GM12878 (cell line): ENCODE results near the gene F2RL1. TPM values are rescaled to one million over a fixed set of nuclear protein-coding genes. Genes with fewer than 3 reads are reported as not detected.

Source experiments
- ATAC-seq: fragments of 200-7000 bp; cut with Tn5 transposase; 3 replicates; pipeline ENCODE4 v1.9.1; 2020; ENCODE audit warnings: mild to moderate bottlenecking, moderate library complexity
- BruUV-seq: library from RNA; stranded (reverse); fragments of 400-500 nt; replicated peaks from 2 replicates; lab custom pipeline; 2021; lab: Mats Ljungman, UMichigan
- CTCF ChIA-PET: fragments of 300-600 bp; sonication (Branson Sonifier 250); formaldehyde crosslinking; extraction: SDS; loops from one replicate; lab custom pipeline; 2021; ENCODE audit warnings: inconsistent platforms; lab: Yijun Ruan, JAX
- POLR2A ChIA-PET: fragments of 350-600 bp; formaldehyde crosslinking; extraction: SDS; loops from one replicate; lab custom pipeline; 2021; ENCODE audit warnings: inconsistent platforms; lab: Charles Lee
- RAD21 ChIA-PET: fragments of 300-600 bp; sonication (Branson Sonifier 250); formaldehyde crosslinking; loops from one replicate; lab custom pipeline; 2023; ENCODE audit warnings: antibody characterized with exemption; ENCODE audit not compliant: unreplicated experiment; lab: Charles Lee
- SMC1A ChIA-PET: fragments of 300-600 bp; sonication (Branson Sonifier 250); formaldehyde crosslinking; loops from one replicate; lab custom pipeline; 2023; ENCODE audit not compliant: unreplicated experiment, uncharacterized antibody; lab: Charles Lee
- DNase-seq: peaks from one replicate; pipeline ENCODE4 v3.0.0-alpha.2; 2011; ENCODE audit warnings: low read depth, low spot score
- FAIRE-seq: peaks from 3 replicates; lab custom pipeline; 2011; peaks lifted over from hg19 to GRCh38; lab: Jason Lieb, UNC
- H2AFZ ChIP-seq: 2 replicates; pipeline ENCODE4 v1.6.0; 2011; ENCODE audit warnings: low read depth, low read length, control low read depth; ENCODE audit not compliant: control insufficient read depth
- H3K27ac ChIP-seq: 2 replicates; pipeline ENCODE4 v1.5.1; 2011; ENCODE audit warnings: control low read depth; ENCODE audit not compliant: control insufficient read depth, insufficient read depth
- H3K27me3 ChIP-seq, 2 experiments: replicated peaks in 1 of 2; 2 replicates each; pipeline versions ENCODE4 v1.6.0 to v1.6.1; 2011; ENCODE audit warnings: low read length in 1 of 2; ENCODE audit not compliant: control insufficient read depth in 2 of 2, insufficient read depth in 2 of 2
- H3K36me3 ChIP-seq, 2 experiments: 2 replicates each; pipeline ENCODE4 v1.5.1; 2011; ENCODE audit warnings: low read length in 1 of 2; ENCODE audit not compliant: control insufficient read depth in 2 of 2, insufficient read depth in 2 of 2
- H3K4me1 ChIP-seq: 2 replicates; pipeline ENCODE4 v1.6.1; 2011; ENCODE audit warnings: mild to moderate bottlenecking, low read length, moderate library complexity, mixed read lengths; ENCODE audit not compliant: control insufficient read depth, insufficient read depth
- H3K4me2 ChIP-seq: 2 replicates; pipeline ENCODE4 v1.6.0; 2011; ENCODE audit warnings: control low read depth; ENCODE audit not compliant: control insufficient read depth, insufficient read depth
- H3K4me3 ChIP-seq: fragments of 200-600 bp; sonication (generic); 2 replicates; pipeline ENCODE4 v1.5.1; 2016
- H3K79me2 ChIP-seq: 2 replicates; pipeline ENCODE4 v1.6.0; 2011; ENCODE audit warnings: low read length; ENCODE audit not compliant: control insufficient read depth, insufficient read depth
- H3K9ac ChIP-seq: 2 replicates; pipeline ENCODE4 v1.8.0; 2011; ENCODE audit warnings: low read length, control low read depth, mixed read lengths; ENCODE audit not compliant: control insufficient read depth, insufficient read depth
- H3K9me3 ChIP-seq: replicated peaks from 3 replicates; pipeline ENCODE4 v1.5.1; 2011; ENCODE audit warnings: mild to moderate bottlenecking, low read length; ENCODE audit not compliant: control insufficient read depth, insufficient read depth
- H4K20me1 ChIP-seq: 2 replicates; pipeline ENCODE4 v1.6.0; 2011; ENCODE audit not compliant: control insufficient read depth, insufficient read depth
- BRCA1 ChIP-seq: IDR thresholded peaks from 2 replicates; pipeline ENCODE4 v1.6.1; 2011; ENCODE audit warnings: low read depth, low read length, improper control_type of control experiment
- EGR1 ChIP-seq, 2 experiments: IDR thresholded peaks; 1 replicate in 1 of 2; 2 replicates in 1 of 2; pipeline ENCODE4 v1.6.1; 2011 to 2012; ENCODE audit warnings: low read depth in 2 of 2, low read length in 2 of 2, borderline replicate concordance in 1 of 2, mild to moderate bottlenecking in 1 of 2, moderate library complexity in 1 of 2
- FOS ChIP-seq: IDR thresholded peaks from 3 replicates; pipeline ENCODE4 v1.6.1; 2011; ENCODE audit warnings: borderline replicate concordance; ENCODE audit not compliant: insufficient read length; ENCODE audit errors: extremely low read depth
- HCFC1 ChIP-seq: fragments of 150-350 bp; IDR thresholded peaks from 2 replicates; pipeline ENCODE4 v1.6.1; 2014; ENCODE audit warnings: low read length
- NFIC ChIP-seq: IDR thresholded peaks from 2 replicates; pipeline ENCODE4 v1.6.1; 2012; ENCODE audit warnings: low read depth, mild to moderate bottlenecking, inconsistent platforms, low read length, moderate library complexity
- PAX8 ChIP-seq: fragments of 450-650 bp; IDR thresholded peaks from 2 replicates; pipeline ENCODE4 v1.6.1; 2017; ENCODE audit warnings: mild to moderate bottlenecking, moderate library complexity
- RAD21 ChIP-seq: IDR thresholded peaks from 2 replicates; pipeline ENCODE4 v1.6.1; 2011; ENCODE audit warnings: mild to moderate bottlenecking, low read depth, low read length, moderate library complexity; ENCODE audit not compliant: insufficient read depth
- SREBF1 ChIP-seq: IDR thresholded peaks from 2 replicates; pipeline ENCODE4 v1.6.1; 2012; ENCODE audit warnings: mild to moderate bottlenecking, low read length
- WGBS: methylation state at CpG from one replicate; pipeline ENCODE4 v1.1.6; 2016; ENCODE audit warnings: low lambda C conversion rate; ENCODE audit not compliant: insufficient replicate concordance, insufficient coverage; ENCODE audit errors: missing lambda C conversion rate; 5-methylcytosine and 5-hydroxymethylcytosine counted together
- in situ Hi-C: fragments of 300-500 bp; cut with MboI; formaldehyde crosslinking; loops from 9 replicates; pipeline ENCODE4 v1.14.3; 2018; ENCODE audit warnings: mixed read lengths
- intact Hi-C: fragments of 100-400 bp; cut with micrococcal nuclease; formaldehyde crosslinking; loops from one replicate; pipeline ENCODE4 v1.14.2; 2022; ENCODE audit not compliant: unreplicated experiment
- polyA plus RNA-seq, 11 experiments: library from polyadenylated mRNA; depleted of rRNA in 4 of 11; unstranded in 6 of 11; stranded (reverse) in 5 of 11; fragments of >200 nt; fragmentation: Nextera tagmentation in 4 of 11; fragmentation: Illumina TruSeq in 1 of 11; extraction: Ambion mirVana in 4 of 11; extraction: Trizol in 1 of 11; gene quantifications; 1 replicate in 1 of 11; 2 replicates in 10 of 11; pipeline versions ENCODE4 v1.2.1 to v1.2.3, GENCODE V29; 2011 to 2016; ENCODE audit warnings: inconsistent platforms in 2 of 11, missing spikeins in 2 of 11, low read depth in 1 of 11
- total RNA-seq, 4 experiments: library from RNA; depleted of rRNA in 3 of 4; stranded (reverse); fragments of >200 nt in 3 of 4; fragmentation: Illumina TruSeq in 1 of 4; extraction: Trizol in 1 of 4; gene quantifications; 2 replicates each; pipeline versions ENCODE4 v1.2.1 to v1.2.3, GENCODE V29; 2013 to 2021
- TF ChIP-seq, protein P1 (sequence below): IDR thresholded peaks from 2 replicates; pipeline ENCODE4 v1.6.1; 2012; ENCODE audit warnings: improper control_type of control experiment, low read depth, low read length; ENCODE audit not compliant: insufficient replicate concordance
- TF ChIP-seq, protein P2 (sequence below): fragments of 450-650 bp; IDR thresholded peaks from 2 replicates; pipeline ENCODE4 v1.6.1; 2016; ENCODE audit warnings: mild to moderate bottlenecking
- TF ChIP-seq, protein P3 (sequence below): IDR thresholded peaks from 2 replicates; pipeline ENCODE4 v1.6.1; 2012; ENCODE audit warnings: low read length, inconsistent platforms
- TF ChIP-seq, protein P4 (sequence below): fragments of 450-650 bp; IDR thresholded peaks from 2 replicates; pipeline ENCODE4 v1.6.1; 2017; ENCODE audit warnings: mild to moderate bottlenecking, moderate library complexity

Gene F2RL1
- total and polyA plus RNA-seq, 10 of the 15 experiments (the other 5 are each of a cell fraction or from before 2014, with no cell fraction given), result 0.04 to 0.10 TPM; not detected in 8

DNA sequence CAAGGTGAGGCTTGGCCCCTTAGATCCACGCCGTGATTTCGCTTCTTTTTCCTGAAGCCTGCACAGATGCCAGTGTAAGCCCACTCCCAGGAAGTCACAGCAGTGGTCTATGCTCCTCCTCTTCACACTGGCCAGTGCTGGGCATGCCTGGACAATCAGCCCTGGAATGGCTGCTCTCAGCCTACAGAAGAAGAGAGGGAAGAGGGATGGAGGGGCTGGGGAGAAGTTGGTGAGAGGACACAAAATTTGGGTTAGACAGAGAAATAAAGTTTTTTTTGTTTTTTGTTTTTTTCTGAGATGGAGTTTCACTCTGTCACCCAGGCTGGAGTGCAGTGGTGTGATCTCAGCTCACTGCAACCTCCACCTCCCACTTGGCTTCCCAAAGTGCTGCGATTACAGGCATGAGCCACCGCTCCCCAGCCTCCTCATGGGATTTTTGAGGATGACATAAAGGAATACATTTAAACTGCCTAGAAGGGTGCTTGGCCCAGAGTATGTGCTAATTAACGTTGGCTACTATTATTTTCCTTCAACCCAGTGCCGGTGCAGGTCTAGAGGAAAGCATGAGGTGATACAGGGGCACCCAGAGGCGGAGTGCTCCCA is 31.8 kb downstream of the F2RL1 start:
- no peak overlapping the region for H3K9ac ChIP-seq
- no peaks in the 10 kb centered on the region for H3K4me1 ChIP-seq
- ChIA-PET RAD21 (no interaction called here), CTCF (no interaction called here), POLR2A (no interaction called here), SMC1A (no interaction called here)
- no peak overlapping the region for H3K27ac ChIP-seq
- intact Hi-C loops (no loop called here), in situ Hi-C loops (no loop called here)
- no peak overlapping the region for H3K4me3 ChIP-seq
- H2AFZ ChIP-seq, result no peak overlapping the region
- ATAC-seq, result no peak
- FAIRE-seq, result no peak
- H3K79me2 ChIP-seq, result no peaks in the 10 kb centered on the region
- no peak for DNase-seq
- BruUV-seq, result no TSS peak
- WGBS, result 67% methylated on average over 8 of the region's 8 CpGs
- no peaks in the 10 kb centered on the region for H3K27me3 ChIP-seq
- no peak overlapping the region for H3K4me2 ChIP-seq
- no peaks in the 10 kb centered on the region for H3K36me3 ChIP-seq
- no peaks in the 10 kb centered on the region for H3K9me3 ChIP-seq
- H4K20me1 ChIP-seq, result no peaks in the 10 kb centered on the region
- no peak for TF ChIP-seq NFIC
- no peak for TF ChIP-seq BRCA1
- no peak for TF ChIP-seq PAX8
- TF ChIP-seq EGR1 (IDR thresholded peaks at IDR 0.05; ENCODE audit: borderline replicate concordance in 1 of 2, low read depth in 2 of 2, low read length in 2 of 2), result no peak
- TF ChIP-seq, protein P1, sequence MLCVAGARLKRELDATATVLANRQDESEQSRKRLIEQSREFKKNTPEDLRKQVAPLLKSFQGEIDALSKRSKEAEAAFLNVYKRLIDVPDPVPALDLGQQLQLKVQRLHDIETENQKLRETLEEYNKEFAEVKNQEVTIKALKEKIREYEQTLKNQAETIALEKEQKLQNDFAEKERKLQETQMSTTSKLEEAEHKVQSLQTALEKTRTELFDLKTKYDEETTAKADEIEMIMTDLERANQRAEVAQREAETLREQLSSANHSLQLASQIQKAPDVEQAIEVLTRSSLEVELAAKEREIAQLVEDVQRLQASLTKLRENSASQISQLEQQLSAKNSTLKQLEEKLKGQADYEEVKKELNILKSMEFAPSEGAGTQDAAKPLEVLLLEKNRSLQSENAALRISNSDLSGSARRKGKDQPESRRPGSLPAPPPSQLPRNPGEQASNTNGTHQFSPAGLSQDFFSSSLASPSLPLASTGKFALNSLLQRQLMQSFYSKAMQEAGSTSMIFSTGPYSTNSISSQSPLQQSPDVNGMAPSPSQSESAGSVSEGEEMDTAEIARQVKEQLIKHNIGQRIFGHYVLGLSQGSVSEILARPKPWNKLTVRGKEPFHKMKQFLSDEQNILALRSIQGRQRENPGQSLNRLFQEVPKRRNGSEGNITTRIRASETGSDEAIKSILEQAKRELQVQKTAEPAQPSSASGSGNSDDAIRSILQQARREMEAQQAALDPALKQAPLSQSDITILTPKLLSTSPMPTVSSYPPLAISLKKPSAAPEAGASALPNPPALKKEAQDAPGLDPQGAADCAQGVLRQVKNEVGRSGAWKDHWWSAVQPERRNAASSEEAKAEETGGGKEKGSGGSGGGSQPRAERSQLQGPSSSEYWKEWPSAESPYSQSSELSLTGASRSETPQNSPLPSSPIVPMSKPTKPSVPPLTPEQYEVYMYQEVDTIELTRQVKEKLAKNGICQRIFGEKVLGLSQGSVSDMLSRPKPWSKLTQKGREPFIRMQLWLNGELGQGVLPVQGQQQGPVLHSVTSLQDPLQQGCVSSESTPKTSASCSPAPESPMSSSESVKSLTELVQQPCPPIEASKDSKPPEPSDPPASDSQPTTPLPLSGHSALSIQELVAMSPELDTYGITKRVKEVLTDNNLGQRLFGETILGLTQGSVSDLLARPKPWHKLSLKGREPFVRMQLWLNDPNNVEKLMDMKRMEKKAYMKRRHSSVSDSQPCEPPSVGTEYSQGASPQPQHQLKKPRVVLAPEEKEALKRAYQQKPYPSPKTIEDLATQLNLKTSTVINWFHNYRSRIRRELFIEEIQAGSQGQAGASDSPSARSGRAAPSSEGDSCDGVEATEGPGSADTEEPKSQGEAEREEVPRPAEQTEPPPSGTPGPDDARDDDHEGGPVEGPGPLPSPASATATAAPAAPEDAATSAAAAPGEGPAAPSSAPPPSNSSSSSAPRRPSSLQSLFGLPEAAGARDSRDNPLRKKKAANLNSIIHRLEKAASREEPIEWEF, result no peak
- no peak for TF ChIP-seq FOS
- no peak for TF ChIP-seq HCFC1
- TF ChIP-seq RAD21, result no peak
- TF ChIP-seq, protein P2, sequence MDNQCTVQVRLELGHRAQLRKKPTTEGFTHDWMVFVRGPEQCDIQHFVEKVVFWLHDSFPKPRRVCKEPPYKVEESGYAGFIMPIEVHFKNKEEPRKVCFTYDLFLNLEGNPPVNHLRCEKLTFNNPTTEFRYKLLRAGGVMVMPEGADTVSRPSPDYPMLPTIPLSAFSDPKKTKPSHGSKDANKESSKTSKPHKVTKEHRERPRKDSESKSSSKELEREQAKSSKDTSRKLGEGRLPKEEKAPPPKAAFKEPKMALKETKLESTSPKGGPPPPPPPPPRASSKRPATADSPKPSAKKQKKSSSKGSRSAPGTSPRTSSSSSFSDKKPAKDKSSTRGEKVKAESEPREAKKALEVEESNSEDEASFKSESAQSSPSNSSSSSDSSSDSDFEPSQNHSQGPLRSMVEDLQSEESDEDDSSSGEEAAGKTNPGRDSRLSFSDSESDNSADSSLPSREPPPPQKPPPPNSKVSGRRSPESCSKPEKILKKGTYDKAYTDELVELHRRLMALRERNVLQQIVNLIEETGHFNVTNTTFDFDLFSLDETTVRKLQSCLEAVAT, result no peak
- TF ChIP-seq SREBF1, result no peak
- TF ChIP-seq, protein P3, sequence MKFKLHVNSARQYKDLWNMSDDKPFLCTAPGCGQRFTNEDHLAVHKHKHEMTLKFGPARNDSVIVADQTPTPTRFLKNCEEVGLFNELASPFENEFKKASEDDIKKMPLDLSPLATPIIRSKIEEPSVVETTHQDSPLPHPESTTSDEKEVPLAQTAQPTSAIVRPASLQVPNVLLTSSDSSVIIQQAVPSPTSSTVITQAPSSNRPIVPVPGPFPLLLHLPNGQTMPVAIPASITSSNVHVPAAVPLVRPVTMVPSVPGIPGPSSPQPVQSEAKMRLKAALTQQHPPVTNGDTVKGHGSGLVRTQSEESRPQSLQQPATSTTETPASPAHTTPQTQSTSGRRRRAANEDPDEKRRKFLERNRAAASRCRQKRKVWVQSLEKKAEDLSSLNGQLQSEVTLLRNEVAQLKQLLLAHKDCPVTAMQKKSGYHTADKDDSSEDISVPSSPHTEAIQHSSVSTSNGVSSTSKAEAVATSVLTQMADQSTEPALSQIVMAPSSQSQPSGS, result no peak
- TF ChIP-seq, protein P4, sequence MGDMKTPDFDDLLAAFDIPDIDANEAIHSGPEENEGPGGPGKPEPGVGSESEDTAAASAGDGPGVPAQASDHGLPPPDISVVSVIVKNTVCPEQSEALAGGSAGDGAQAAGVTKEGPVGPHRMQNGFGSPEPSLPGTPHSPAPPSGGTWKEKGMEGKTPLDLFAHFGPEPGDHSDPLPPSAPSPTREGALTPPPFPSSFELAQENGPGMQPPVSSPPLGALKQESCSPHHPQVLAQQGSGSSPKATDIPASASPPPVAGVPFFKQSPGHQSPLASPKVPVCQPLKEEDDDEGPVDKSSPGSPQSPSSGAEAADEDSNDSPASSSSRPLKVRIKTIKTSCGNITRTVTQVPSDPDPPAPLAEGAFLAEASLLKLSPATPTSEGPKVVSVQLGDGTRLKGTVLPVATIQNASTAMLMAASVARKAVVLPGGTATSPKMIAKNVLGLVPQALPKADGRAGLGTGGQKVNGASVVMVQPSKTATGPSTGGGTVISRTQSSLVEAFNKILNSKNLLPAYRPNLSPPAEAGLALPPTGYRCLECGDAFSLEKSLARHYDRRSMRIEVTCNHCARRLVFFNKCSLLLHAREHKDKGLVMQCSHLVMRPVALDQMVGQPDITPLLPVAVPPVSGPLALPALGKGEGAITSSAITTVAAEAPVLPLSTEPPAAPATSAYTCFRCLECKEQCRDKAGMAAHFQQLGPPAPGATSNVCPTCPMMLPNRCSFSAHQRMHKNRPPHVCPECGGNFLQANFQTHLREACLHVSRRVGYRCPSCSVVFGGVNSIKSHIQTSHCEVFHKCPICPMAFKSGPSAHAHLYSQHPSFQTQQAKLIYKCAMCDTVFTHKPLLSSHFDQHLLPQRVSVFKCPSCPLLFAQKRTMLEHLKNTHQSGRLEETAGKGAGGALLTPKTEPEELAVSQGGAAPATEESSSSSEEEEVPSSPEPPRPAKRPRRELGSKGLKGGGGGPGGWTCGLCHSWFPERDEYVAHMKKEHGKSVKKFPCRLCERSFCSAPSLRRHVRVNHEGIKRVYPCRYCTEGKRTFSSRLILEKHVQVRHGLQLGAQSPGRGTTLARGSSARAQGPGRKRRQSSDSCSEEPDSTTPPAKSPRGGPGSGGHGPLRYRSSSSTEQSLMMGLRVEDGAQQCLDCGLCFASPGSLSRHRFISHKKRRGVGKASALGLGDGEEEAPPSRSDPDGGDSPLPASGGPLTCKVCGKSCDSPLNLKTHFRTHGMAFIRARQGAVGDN, result no peak
